Stimulated activated CD4-positive, alpha-beta T cell treated with anti-CD3 and anti-CD28 coated beads, Interleukin-1b, Interleukin-23, amount 100 ng/mL, for 4 hours (primary cell): ENCODE measurements around the gene ATP6V1E1.

Experiments used
- DNase-seq, 2 donors: peaks; one replicate each; pipeline ENCODE4 v3.0.0-alpha.2; 2020; ENCODE audit warnings: low read depth in 2 of 2

The ATP6V1E1 gene

DNA sequence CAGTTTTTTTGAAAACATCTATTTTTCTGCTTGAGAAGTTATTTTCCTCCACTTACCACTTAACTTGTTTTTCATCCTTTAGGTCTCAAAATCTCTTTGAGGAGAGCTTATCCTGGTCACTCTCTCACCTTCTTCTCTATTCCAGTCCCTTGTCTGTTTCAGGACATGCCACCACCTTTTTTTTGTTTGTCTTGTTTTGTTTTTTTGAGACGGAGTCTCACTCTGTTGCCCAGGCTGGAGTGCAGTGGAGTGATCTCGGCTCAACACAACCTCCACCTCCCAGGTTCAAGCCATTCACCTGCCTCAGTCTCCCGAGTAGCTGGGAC, 5.4 kb upstream of the ATP6V1E1 start:
- DNase-seq: no peak

DNA sequence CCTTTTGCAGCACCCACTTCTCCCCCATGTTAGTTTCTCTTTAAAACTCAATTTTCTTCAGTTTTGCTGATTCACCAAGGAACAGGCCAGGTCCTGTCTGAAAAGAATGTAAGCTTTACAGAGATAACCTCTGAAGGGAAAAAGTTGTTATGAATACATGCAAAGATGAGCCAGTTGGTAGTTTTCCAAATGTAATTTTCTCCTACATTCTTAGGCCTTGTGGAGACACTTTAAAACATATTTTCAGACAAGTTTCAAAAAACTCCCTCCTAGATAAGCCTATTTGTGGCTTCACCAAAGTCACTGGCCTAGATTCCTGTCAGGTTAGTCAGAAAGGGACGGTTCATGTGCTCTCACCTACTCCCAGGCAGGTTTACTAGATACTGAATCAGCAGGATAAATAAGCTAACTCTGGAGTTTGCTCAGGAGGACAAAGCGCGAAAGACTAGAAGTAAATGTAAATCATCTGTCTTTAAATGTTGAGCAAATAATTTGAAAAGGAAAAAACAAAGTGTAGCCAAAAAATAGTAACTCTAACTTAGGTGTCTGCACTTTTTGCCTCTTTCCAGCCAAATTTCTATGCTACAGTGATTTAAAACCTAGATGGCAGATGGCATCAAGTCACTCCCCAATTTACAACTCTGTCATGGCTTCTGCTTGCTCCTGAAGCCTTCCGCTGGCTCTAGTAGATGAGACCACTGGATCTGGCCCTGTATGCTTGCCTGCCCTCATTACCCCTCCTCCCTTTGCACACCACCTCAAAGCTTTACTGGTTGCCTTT, 4.9 kb upstream of the ATP6V1E1 start:
- no peak for DNase-seq

DNA sequence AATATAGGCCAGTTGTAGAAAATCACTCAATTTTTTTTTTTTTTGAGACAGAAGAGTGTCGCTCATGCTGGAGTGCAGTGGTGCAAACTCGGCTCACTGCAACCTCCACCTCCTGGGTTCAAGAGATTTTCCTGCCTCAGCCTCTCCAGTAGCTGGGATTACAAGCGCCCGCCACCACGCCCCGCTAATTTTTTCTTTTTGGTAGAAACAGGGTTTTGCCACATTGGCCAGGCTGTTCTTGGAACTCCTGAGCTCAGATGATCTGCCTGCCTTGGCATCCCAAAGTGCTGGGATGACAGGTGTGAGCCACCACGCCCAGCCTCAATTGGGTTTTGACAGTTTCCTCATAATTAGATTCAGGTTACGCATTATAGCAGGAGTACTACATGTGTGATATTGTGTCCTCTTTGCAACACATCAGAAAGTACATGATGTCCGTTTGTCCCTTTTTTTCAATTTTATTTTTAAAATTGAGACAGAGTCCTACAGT, 2.6 kb upstream of the ATP6V1E1 start:
- no peak for DNase-seq

DNA sequence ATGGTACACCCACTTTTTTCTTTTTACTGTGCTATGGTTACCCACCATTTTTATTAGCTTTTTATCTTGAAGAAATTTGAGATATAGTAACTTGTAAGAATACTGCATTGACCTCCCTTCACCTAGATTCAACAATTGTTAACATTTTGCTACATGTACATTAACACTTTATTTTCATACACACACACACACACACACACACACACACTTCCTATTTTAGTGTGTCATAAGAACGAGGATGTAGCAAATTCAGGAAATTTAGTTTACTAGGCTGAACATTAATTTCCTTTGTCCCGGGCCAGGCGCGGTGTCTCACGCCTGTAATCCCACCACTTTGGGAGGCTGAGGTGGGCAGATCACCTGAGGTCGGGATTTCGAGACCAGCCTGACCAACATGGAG, 1.1 kb upstream of the ATP6V1E1 start:
- DNase-seq: no peak

DNA sequence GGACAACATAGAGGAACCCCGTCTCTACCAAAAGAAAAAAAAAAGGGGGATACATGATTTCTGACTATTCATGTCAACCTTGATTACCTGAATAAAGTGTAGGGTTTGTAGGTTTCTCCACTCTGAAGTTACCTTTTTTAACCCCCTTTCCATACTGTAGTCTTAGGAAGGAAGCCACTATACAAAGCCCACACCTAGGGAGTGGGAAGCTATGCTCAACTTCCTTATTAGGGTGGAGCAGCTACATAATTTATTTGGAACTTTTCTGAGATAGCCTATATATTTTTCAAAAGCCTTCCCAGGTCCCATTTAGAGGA, 582 bp upstream of the ATP6V1E1 start:
- no peak for DNase-seq

DNA sequence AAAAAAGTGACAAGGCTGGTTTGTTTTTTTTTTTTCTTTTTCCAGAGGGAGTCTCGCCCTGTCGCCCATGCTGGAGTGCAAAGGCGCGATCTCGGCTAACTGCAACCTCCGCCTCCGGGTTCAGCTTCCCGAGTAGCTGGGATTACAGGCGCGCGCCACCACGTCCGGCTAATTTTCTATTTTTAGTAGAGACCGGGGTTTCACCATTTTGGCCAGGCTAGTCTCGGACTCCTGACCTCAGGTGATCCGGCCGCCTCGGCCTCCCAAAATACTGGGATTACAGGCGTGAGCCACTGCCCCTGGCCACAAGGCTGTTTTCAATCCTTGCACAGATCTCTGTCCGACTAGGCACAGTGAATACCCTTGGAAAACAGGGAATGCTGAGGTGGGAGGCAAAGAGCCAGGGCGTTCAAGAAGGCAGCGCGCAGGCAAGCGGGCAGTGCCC, 566 bp downstream of the ATP6V1E1 start:
- DNase-seq: no peak

DNA sequence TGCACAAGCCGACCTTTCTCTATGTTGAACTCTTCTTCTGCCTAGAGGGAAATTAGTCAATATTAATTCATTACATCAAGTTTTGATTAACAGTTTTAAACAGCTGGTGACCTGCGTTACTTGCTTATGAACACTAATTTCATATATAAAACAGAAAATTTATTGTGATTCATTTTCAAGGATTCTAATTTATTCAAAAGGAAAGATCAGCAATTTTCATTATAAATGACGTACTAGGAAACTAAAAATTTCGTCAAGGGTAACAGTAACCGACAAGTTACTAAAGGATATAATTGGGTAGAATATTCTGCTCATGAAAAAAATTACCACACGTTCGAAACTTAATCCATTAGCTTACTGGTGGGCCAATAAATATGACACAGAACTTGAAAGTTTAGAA, 15.3 kb downstream of the ATP6V1E1 start:
- no peak for DNase-seq

DNA sequence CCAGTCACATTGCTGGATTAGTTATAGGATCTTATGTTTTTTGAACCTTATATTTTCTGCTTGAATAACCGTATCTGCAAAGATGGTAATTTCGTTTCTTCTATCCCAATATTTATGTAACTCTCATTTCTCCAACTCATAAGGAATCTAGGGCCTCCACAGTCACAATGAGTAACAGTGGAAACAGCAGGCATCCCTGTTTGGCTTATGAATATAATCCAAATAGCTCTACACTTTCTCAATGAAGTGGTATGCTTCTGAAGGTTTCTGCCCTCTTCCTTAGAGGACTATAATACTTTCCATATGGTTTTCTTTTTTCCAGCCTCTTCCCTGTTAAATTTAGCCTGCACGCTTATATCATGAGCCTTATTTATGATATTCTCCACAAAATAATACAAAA, 16.5 kb downstream of the ATP6V1E1 start:
- DNase-seq: no peak

DNA sequence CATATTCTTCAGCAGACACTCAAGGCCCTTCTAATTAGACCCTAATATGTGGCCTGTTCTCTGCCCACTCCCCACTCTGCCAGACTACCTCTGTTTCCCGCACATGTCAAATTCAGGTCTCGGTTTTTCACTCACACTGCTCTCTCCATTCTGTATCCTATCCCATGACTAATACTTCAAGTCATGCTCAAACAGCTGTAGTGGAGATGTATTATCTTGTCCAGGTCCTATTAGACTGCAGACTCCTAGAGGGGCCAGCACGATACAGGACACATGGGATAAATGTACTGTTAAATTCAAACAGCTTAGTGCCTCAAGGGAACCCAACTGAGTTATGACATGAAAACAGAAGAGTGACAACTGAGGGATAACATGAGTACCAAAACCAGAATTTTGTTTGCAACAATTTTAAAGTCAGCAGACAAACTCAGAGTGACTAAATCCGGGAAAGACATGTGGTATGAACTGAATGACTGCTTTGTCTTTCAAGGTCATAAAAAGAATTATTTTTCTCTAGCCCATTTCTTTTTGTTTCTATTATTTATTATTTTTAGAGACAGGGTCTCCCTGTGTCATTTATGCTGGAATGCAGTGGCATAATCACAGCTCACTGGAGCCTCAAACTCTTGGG, 20.5 kb downstream of the ATP6V1E1 start:
- no peak for DNase-seq

DNA sequence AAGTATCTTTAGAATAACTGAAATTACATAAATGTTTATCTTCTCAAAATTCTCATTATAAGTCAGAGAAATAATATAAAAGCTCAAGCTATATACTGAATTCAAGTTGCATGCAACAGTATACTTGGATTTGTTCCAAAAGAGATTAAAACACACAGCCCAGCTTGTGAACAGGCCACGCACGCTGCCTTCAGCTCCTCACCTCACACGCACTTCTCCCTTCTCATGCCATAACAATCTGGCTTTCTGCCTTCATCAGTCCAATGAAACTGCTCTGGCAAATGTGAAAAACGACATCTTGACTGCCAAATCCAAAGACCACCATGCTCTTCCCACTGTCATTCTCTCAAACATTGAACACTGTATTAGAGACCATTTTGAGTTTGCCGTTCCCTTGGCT, 22.1 kb downstream of the ATP6V1E1 start:
- DNase-seq: no peak

DNA sequence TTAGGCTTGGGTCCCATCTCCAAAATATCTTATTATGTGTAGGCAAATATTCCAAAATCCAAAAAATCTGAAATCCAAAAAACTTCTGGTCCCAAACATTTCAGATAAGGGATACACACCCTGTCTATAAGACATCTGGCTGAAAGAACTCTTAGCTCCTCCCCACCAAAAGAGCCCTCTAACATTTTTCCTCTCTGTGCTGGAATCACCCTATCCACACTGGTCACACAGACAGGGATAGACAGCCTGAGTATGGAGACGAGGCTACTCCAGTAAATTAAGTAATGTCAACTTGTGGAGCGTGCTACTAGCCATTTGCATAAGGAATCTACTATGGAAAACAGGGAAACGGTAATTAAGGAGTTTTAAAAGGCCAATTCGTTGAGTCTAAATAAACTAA, 24.9 kb downstream of the ATP6V1E1 start:
- DNase-seq: no peak

DNA sequence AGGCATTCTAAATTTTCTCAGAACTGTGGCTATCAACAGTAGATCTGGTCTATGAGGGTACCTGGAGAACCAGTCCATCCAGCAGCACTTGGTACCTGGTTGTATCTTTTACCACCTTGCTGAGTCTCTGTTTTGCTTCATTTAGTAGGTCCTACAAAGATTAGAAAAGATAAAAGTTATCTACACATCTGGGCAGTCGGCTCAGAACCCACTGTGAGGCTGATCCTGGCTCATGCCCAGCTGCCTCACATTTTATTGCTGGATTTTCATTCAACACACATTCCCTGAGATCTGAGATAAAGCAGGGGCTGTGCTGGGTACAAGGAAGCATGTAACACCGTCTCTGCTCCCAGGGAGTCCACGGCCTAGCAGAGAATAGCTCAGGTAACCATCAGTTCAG, 27.5 kb downstream of the ATP6V1E1 start:
- no peak for DNase-seq

DNA sequence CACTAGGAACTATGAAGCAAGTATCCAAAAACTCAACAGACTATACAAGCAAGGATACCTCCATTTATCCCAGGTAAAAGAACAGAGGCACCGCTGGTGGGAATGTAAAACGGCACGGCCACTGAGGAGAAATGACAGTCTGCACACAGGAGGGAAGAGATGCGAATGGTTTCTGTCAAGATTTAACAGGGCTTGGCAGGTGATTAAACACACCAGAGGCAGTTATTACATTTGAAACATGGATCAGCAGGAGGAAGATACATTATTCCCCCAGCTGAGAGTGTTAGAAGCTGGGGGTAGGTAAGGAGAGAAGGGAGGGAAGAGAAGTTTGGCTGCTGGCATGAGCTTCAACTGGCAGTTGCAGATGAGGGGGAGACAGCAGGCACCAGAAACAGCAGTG, 30.2 kb downstream of the ATP6V1E1 start:
- no peak for DNase-seq

DNA sequence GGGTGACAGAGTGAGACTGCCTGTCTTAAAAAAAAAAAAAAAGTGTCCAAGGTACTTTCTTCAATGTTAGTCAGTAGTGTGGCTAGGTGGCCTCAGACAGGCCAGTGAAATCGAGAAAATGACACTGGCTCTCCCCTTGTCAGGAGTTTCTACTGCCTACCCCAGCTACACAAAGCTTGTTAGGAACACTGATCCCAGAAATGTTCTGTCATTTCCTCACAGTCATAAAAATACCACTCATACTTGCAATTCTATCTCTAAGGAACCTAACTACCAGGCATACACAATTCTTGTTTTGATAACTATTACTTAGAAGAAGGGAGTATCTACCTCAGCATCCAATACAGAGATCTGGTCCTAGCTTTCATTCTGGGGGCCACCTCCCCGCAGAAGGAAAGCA, 31.3 kb downstream of the ATP6V1E1 start:
- no peak for DNase-seq

DNA sequence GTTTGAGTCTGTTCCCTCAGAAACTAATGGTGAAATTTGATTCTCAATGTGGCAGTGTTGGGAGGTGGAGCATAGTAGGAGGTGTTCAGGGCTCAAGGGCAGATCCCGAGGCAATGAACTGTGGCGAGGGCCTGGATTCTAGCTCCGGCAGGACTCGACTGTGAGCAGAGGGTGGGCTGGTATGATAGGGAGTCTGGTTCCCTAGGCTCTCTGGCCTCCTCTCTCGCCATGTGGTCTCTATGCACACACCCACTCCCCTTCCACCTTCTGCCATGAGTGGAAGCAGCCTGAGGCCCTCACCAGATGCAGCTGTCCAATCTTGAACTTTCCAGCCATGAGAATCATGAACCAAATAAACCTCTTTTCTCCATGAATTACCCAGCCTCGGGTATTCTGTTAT, 32.3 kb downstream of the ATP6V1E1 start:
- DNase-seq: no peak

DNA sequence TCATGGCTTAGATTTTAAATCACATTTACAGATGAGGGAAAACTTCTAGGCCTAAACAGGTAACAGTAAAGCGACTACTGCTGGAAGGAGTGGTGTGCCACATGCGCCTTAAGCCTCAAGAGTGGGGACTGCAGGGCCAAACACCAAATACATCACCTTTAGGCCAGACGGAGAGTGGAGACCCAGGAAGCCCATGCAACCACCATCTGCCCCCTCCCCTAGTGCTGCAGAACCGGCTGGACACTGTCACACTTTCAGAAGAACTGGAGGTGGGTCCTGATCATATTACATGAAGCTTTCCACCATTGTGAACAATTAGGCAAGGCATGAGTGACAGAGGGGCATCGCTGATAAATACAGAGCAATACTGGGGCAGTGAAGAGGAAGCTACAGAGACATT, 36.3 kb downstream of the ATP6V1E1 start:
- no peak for DNase-seq

DNA sequence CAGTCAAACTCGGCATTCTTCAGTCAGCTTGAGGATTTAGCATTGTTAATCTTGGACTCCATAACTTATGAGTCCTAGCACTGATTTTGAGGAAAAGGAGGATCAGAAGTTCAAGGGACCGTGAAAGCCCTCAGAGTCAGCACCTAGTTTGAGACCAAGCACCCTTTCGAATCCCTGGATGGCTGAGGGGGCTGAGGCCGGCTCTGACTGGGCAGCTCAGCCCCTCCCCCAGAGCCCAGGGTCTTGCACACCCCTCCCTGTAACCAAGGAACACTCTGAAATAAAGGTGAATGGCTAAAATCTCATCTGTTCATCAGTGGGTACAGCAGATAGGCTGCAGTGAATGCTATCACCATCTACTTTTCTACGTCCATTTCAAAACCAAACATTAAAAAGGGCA, 38.0 kb downstream of the ATP6V1E1 start:
- no peak for DNase-seq

DNA sequence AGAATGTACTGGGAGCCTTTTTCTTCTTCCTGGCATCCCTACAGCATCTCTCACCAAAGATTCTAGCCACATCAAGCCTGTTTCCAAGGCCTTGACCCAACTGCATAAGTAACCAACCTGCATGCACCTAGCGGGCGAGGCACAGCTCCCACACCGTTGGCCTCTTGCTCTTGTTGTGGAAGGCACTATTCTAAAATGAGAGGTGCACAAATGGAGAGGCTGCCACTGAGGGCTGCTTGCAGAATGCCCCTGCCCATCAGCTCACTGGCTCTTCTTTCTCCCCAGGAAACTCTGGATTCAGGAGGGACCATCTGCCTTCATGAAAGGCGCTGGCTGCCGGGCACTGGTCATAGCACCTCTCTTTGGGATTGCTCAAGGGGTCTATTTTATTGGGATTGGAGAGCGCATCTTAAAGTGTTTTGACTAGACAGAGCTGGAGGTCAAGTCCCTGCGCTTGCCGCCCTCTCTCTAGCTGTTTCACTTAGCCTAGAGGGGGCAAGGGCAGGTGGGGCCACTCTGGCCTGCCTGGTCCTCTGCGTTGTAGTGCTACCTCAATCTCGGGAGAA, 38.7 kb downstream of the ATP6V1E1 start:
- no peak for DNase-seq

DNA sequence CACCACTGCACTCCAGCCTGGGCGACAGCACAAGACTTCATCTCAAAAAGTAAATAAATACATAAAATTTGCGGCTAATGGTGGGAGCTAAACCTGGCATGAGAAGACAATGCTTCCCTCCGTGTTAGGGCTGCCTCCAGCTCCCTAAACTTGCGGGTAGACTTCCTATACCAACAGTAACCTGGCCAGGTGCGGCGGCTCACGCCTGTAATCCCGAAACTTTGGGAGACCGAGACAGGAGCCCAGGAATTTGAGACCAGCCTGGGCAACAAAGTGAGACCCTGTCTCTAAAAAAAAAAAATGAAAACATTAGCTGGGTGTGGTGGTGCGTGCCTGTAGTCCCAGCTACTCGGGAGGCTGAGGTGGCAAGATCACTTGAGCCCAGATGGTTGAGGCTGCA, 39.9 kb downstream of the ATP6V1E1 start:
- no peak for DNase-seq

DNA sequence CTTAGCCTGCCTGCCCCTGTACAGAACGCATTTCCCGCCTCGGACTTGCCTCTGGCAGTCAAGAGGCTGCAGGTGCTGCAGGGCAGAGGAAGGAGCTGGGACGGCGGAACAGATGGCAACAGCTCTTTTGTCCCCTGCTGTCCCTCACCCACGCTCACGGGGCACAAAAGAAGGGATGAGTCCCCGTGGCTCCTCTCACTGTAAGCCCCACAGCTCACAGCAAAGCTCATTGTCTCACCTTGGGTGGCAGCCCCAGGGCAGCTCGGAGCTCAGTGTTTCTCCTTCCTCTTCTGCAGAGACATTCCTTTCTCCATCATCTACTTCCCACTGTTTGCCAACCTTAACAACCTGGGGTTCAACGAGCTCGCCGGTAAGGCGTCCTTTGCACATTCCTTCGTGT, 40.9 kb downstream of the ATP6V1E1 start:
- DNase-seq: no peak

DNA sequence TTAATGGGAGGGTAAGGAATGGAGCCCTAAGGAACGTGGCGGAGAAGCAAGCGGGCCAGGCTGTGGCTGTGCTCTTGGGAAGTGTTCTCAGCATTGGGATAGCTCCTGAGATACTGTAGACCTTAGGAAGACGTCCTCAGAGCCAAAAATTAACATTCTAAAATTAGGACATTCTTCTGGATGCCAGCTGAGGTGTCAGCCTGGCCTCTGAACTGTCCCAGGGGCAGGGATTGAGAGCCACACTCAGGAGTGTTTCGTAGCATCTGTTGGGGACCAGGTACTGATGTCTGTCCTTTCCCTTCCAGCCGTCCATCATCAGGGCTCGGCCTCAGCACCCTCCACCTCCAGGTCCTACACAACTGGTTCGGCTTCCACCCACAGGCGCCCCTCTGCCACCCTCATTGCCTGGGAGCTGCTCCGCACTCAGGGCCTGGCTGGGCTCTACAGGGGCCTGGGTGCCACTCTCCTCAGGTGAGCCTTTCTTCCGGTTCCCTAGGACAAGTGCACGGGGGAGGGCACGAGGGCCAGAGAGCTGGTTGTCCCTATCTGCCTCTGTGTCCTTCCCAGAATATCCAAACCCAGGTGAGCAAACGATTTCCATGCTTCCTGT, 41.6 kb downstream of the ATP6V1E1 start:
- no peak for DNase-seq

DNA sequence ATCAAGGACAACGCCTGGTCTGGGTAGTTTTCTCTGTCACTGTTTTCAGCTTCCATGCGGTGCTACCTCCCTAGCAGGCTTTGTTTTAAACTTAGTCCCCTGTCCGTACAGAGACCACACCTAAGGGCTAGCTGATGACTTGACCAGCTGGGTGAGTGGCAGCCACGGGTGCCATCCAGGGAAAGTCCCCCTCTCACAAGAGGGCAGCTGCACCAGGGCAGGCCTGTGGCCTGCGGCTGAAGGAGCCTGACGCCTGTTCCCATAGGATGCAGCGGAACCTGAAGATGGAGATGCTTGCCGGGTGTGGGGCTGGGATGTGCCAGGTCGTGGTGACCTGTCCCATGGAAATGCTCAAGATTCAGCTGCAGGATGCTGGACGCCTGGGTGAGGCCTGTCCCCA, 45.4 kb downstream of the ATP6V1E1 start:
- DNase-seq: no peak

DNA sequence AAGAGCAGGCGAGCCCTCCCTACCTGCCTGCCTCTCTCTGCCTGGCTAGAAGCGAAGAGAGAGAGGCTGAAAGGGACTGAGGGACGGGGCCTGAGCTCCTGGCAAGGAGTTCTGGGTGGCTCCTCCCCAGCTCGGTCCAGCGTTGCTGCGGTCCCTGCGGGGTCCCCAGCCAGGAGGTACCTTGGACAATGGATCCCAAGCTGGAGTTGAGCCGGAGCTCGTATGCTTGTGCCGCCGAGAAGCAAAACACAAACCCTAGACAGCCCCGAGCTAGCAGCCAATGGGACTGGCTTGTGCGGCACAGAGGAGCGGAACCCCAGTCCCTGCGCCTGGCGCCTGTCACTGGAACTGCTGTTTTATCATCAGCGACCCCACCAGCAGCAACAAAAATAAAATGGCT, 46.9 kb downstream of the ATP6V1E1 start:
- DNase-seq: no peak
